Common myeloid progenitor, CD34-positive (primary cell): ENCODE data around the gene AKR1C8.
"Not testable (repeated sequence)": the region's sequence is repeated elsewhere in the genome, so short reads cannot be mapped to it uniquely, and the experiment has no call there.

ENCODE experiments used
- CTCF ChIA-PET: fragments of 350-600 bp; sonication (Branson Sonifier 250); formaldehyde crosslinking; loops from one replicate; lab custom pipeline; 2021; ENCODE audit warnings: antibody characterized with exemption; lab: Charles Lee
- POLR2A ChIA-PET: fragments of 350-600 bp; sonication (Branson Sonifier 250); formaldehyde crosslinking; loops from one replicate; lab custom pipeline; 2021; ENCODE audit warnings: antibody characterized with exemption; lab: Charles Lee
- DNase-seq, 3 donors: peaks; one replicate each; pipeline versions ENCODE4 v3.0.0 to v3.0.0-alpha.2; 2013
- H3K27ac ChIP-seq, 2 experiments: 1 replicate in 1 of 2; 2 replicates in 1 of 2; pipeline ENCODE4 v1.7.0; 2013; ENCODE audit warnings: inconsistent platforms in 2 of 2, low read length in 2 of 2, mild to moderate bottlenecking in 2 of 2, low read depth in 1 of 2, moderate library complexity in 1 of 2; ENCODE audit not compliant: severe bottlenecking in 2 of 2, insufficient read depth in 1 of 2, poor library complexity in 1 of 2
- H3K27me3 ChIP-seq, 5 experiments: replicated peaks in 2 of 5; 1 replicate in 3 of 5; 2 replicates in 2 of 5; pipeline versions ENCODE4 v1.6.1 to v1.7.0; 2013; ENCODE audit warnings: low read length in 4 of 5, mild to moderate bottlenecking in 2 of 5, moderate library complexity in 2 of 5, inconsistent platforms in 1 of 5; ENCODE audit not compliant: insufficient read depth in 5 of 5, control insufficient read depth in 4 of 5
- H3K36me3 ChIP-seq, 4 experiments: 1 replicate in 2 of 4; 2 replicates in 2 of 4; pipeline versions ENCODE4 v1.6.1 to v1.7.0; 2013; ENCODE audit warnings: low read length in 3 of 4, control low read depth in 1 of 4, mild to moderate bottlenecking in 1 of 4; ENCODE audit not compliant: control insufficient read depth in 4 of 4, insufficient read depth in 4 of 4
- H3K4me1 ChIP-seq, 4 experiments: 1 replicate in 3 of 4; 2 replicates in 1 of 4; pipeline versions ENCODE4 v1.6.1 to v1.7.1; 2013; ENCODE audit warnings: low read length in 3 of 4, mild to moderate bottlenecking in 3 of 4, control low read depth in 1 of 4, inconsistent platforms in 1 of 4, moderate library complexity in 1 of 4; ENCODE audit not compliant: control insufficient read depth in 4 of 4, insufficient read depth in 4 of 4; ENCODE audit errors: control extremely low read depth in 1 of 4
- H3K4me3 ChIP-seq, 7 experiments: 1 replicate in 4 of 7; 2 replicates in 3 of 7; pipeline versions ENCODE4 v1.5.1 to v1.7.0; 2013; ENCODE audit warnings: mild to moderate bottlenecking in 7 of 7, low read length in 6 of 7, moderate library complexity in 6 of 7, inconsistent platforms in 2 of 7, low read depth in 2 of 7, control low read depth in 1 of 7; ENCODE audit not compliant: insufficient read depth in 4 of 7, control insufficient read depth in 1 of 7; ENCODE audit errors: extremely low read depth in 1 of 7
- H3K9me3 ChIP-seq, 5 experiments: 1 replicate in 4 of 5; 2 replicates in 1 of 5; pipeline versions ENCODE4 v1.6.1 to v1.7.1; 2013; ENCODE audit warnings: low read length in 4 of 5, mild to moderate bottlenecking in 2 of 5, inconsistent platforms in 1 of 5, low read depth in 1 of 5, moderate library complexity in 1 of 5; ENCODE audit not compliant: control insufficient read depth in 4 of 5, insufficient read depth in 2 of 5; ENCODE audit errors: control extremely low read depth in 1 of 5
- WGBS: methylation state at CpG from one replicate; pipeline ENCODE4 v1.1.5; 2013; ENCODE audit not compliant: insufficient coverage; 5-methylcytosine and 5-hydroxymethylcytosine counted together

Gene AKR1C8

DNA sequence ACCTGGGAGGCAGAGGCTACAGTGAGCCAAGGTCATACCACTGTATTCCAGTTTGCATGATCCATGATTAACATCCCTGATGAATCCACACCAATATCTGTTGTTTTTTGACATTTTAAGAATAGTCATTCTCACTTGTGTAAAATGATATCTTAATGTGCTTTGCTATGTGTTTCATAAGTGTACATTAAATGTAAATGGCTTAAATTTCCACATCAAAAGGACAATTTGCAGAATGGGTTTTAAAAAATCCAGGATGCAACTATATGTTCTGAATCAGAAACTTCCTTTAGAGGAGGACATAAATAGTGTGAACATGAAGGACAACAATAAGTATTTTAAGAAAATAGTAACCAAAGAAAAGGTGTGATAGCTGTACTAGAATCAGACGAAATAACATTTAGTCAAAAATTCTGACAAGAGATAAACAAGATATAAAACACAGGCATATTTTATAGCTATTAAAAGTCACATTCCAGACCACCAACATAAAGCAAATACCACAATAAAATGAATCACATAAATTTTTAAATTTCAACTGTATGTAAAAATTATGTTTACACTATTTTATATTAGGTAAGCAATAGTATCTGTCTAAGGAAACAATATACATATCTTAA, 48.4 kb downstream of the AKR1C8 start:
- CTCF ChIA-PET: no interaction called here
- Histone ChIP-seq H3K27me3 (no peaks in the 10 kb centered on the region), H3K36me3 (no peaks in the 10 kb centered on the region), H3K4me3 (no peak overlapping the region), H3K9me3 (peaks cover 2 to 23% (median 8%) of the 10 kb centered on the region in 5 experiments), H3K27ac (no peak overlapping the region), H3K4me1 (peaks cover 0 to 5% (median 0%) of the 10 kb centered on the region in 4 experiments)
- DNase-seq: no peak
- POLR2A ChIA-PET: no interaction called here
- no CpG with 5 or more reads among the region's 1 CpG for whole genome bisulfite sequencing

DNA sequence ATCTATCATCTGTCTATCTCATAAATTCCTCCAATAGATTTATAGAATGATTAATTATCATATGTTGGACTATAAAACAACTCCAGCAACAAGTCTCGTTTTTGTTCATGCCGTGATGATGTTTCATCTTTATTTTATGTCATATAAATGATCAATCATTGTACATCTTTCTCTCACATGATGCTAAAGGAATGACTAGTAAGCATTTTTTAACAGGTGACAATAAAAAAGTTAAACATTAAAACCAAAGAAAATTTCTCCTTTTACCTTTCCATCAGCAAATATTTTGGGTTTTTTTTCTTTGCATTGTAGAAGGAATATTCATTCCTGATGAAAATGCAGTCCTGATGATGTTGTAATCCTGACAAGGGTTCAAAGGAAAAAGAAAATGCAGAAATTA, 49.4 kb downstream of the AKR1C8 start:
- Histone ChIP-seq H3K27me3 (no peaks in the 10 kb centered on the region), H3K9me3 (peaks cover 2 to 23% (median 8%) of the 10 kb centered on the region in 5 experiments)
- WGBS: no CpG with 5 or more reads among the region's 2 CpGs

DNA sequence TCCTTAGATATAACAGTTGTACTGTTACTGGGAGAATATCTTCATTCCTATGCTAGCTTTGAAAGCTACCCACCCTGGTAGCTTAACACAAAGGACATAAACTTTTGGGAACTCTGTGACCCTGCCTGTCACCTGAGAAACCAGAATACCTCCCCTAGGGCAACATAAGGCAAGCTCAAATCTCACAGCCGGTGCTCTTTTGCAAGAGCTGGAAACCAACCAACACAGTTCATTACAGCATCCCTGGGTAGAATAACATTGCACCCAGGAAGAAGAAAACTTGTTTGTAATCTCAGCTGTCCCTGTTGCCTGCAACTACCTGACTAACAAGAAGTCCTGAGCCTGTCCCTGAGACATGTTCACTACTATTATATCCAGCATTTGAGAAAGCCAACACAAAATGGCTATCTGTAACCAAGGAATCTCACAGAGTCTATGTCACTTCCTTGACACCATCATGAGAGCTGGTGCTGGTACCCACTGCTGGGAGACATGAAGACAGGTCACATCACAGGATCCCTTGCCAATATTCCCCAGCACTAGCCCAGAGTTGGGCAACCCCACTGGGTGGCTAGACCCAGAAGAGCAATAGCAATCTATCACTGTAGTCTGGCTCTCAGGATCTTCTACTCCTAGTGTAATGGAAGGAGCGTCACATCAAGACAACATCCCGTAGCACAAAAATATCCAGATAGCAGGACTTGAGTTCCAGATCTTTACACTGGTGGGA, 59.5 kb downstream of the AKR1C8 start:
- H3K27me3 ChIP-seq: no peaks in the 10 kb centered on the region
- no peaks in the 10 kb centered on the region for H3K36me3 ChIP-seq
- no peak overlapping the region for H3K27ac ChIP-seq
- H3K9me3 ChIP-seq: peaks cover 0 to 21% (median 4%) of the 10 kb centered on the region in 5 experiments
- no peaks in the 10 kb centered on the region for H3K4me1 ChIP-seq
- ChIA-PET CTCF (no interaction called here), POLR2A (no interaction called here)
- H3K4me3 ChIP-seq: no peak overlapping the region
- 100% methylated on average over 3 of the region's 3 CpGs for WGBS
- no peak for DNase-seq

More for the DNA sequence above, 49.4 kb downstream of the AKR1C8 start:
- ChIA-PET CTCF (no interaction called here), POLR2A (no interaction called here)
- no peak overlapping the region for H3K27ac ChIP-seq
- no peak overlapping the region for H3K4me3 ChIP-seq
- no peak for DNase-seq
- H3K4me1 ChIP-seq: no peaks in the 10 kb centered on the region
- no peaks in the 10 kb centered on the region for H3K36me3 ChIP-seq

DNA sequence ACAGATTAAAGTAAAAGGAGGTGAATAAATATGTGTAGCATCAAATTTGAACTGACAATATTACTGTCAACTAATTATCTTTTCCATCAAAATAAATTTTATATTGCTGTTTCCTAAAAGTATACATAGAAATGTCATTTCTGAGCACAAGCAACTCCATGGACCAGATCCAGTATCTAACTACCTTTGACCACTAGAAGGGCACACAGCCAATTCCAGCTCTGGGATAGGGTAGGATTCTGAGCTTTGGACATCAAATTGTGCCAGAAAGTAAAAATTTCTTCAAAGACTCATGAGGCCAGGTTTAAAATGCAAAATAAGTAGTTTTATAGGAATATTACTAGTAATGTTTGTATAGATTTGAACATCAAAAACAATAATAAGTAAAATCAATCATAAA, 61.1 kb downstream of the AKR1C8 start:
- Histone ChIP-seq H3K4me1 (no peaks in the 10 kb centered on the region), H3K27me3 (no peaks in the 10 kb centered on the region), H3K4me3 (no peak overlapping the region), H3K36me3 (no peaks in the 10 kb centered on the region), H3K9me3 (peaks cover 0 to 25% (median 4%) of the 10 kb centered on the region in 5 experiments), H3K27ac (no peak overlapping the region)
- CTCF ChIA-PET: no interaction called here
- POLR2A ChIA-PET: no interaction called here
- DNase-seq: no peak

- peaks cover 3 to 31% (median 28%) of the 10 kb centered on the region in 4 experiments for H3K4me1 ChIP-seq
- POLR2A ChIA-PET, CTCF ChIA-PET, H3K27ac ChIP-seq, DNase-seq, H3K9me3 ChIP-seq, H3K27me3 ChIP-seq, H3K4me3 ChIP-seq, H3K36me3 ChIP-seq: not testable (repeated sequence)
- whole genome bisulfite sequencing: 80% methylated on average over 1 of the region's 5 CpGs
Observed at GRCh38 chr10:5119997-5120396, 65.0 kb downstream of the AKR1C8 start.

- H3K4me1 ChIP-seq: peaks cover 3 to 31% (median 29%) of the 10 kb centered on the region in 4 experiments
- H3K27me3 ChIP-seq: no peaks in the 10 kb centered on the region
- POLR2A ChIA-PET: no interaction called here
- CTCF ChIA-PET: interaction anchor here (0.6 to 1.5 kb wide), 2 partner anchors 10 to 171 kb away, joined by 3 to 6 read pairs; no protein-coding TSS in a partner anchor
- H3K4me3 ChIP-seq: peak overlapping the region in 2 of 7 experiments; percentile 45 to 49
- H3K36me3 ChIP-seq: no peaks in the 10 kb centered on the region
- 0% methylated on average over 1 of the region's 3 CpGs for whole genome bisulfite sequencing
- peaks cover 0 to 7% (median 0%) of the 10 kb centered on the region in 5 experiments for H3K9me3 ChIP-seq
- peak; percentile 83 to 96 (median 94) for DNase-seq
- peak overlapping the region; percentile 21 to 58 for H3K27ac ChIP-seq
Observed at GRCh38 chr10:5117026-5117425, 67.9 kb downstream of the AKR1C8 start.

GRCh38 chr10:5116621-5117020, 68.3 kb downstream of the AKR1C8 start:
- POLR2A ChIA-PET: no interaction called here
- DNase-seq: peak in 2 of 3 donors; percentile 65 to 82
- Histone ChIP-seq H3K36me3 (no peaks in the 10 kb centered on the region), H3K27ac (peak overlapping the region in 1 of 2 experiments; percentile 58), H3K4me1 (peaks cover 3 to 31% (median 29%) of the 10 kb centered on the region in 4 experiments), H3K27me3 (no peaks in the 10 kb centered on the region), H3K4me3 (peak overlapping the region in 2 of 7 experiments; percentile 45 to 49), H3K9me3 (peaks cover 0 to 4% (median 0%) of the 10 kb centered on the region in 5 experiments)
- CTCF ChIA-PET: interaction anchor here (0.6 to 1.5 kb wide), 2 partner anchors 10 to 171 kb away, joined by 3 to 6 read pairs; no protein-coding TSS in a partner anchor
- 15% methylated on average over 2 of the region's 5 CpGs for WGBS
